A673 (cell line): ENCODE data around the gene PRSS56.

Experiments used
- CTCF ChIP-seq: fragments of 300-800, 200-600 bp; sonication (generic); conservative IDR thresholded peaks from 2 replicates; pipeline ENCODE4 v1.5.1; 2017; ENCODE audit warnings: low read depth, mild to moderate bottlenecking, antibody characterized with exemption, low read length, moderate library complexity, mixed read lengths
- EZH2 ChIP-seq: fragments of 200-600 bp; sonication (generic); IDR thresholded peaks from 2 replicates; pipeline ENCODE4 v1.6.1; 2017; ENCODE audit warnings: borderline replicate concordance, low read depth, mild to moderate bottlenecking, mixed read lengths, antibody characterized with exemption, low read length; ENCODE audit not compliant: poor library complexity, severe bottlenecking

- TF ChIP-seq CTCF (no peak), EZH2 (no peak)
Measured at GRCh38 chr2:232556426-232556825, 36.2 kb downstream of the PRSS56 start.
